H9 (cell line): ENCODE measurements around the gene ZNF618. TPM values are rescaled to one million over a fixed set of nuclear protein-coding genes. Genes with fewer than 3 reads are reported as not detected.

Source experiments
- DNase-seq: peaks from one replicate; pipeline ENCODE4 v3.0.0-alpha.2; 2017
- H2AFZ ChIP-seq: one replicate; pipeline ENCODE4 v1.6.1; 2013; ENCODE audit warnings: mild to moderate bottlenecking, low read length, control low read depth, moderate library complexity
- H2AK5ac ChIP-seq: 2 replicates; pipeline ENCODE4 v1.6.1; 2013; ENCODE audit warnings: low read length, control low read depth, mixed read lengths; ENCODE audit not compliant: insufficient read length
- H2BK120ac ChIP-seq: one replicate; pipeline ENCODE4 v1.6.1; 2013; ENCODE audit warnings: low read depth, mild to moderate bottlenecking, low read length, control low read depth, inconsistent platforms; ENCODE audit not compliant: poor library complexity, severe bottlenecking
- H2BK12ac ChIP-seq: 2 replicates; pipeline ENCODE4 v1.6.1; 2013; ENCODE audit warnings: low read length, control low read depth, mixed read lengths, low read depth; ENCODE audit not compliant: insufficient read length
- H2BK15ac ChIP-seq: 2 replicates; pipeline ENCODE4 v1.6.1; 2013; ENCODE audit warnings: low read depth, low read length, control low read depth
- H2BK20ac ChIP-seq: one replicate; pipeline ENCODE4 v1.6.1; 2013; ENCODE audit warnings: low read depth, mild to moderate bottlenecking, low read length, control low read depth, inconsistent platforms; ENCODE audit not compliant: poor library complexity, severe bottlenecking
- H2BK5ac ChIP-seq: 2 replicates; pipeline ENCODE4 v1.6.1; 2013; ENCODE audit warnings: low read length, control low read depth, mixed read lengths; ENCODE audit not compliant: insufficient read length
- H3K14ac ChIP-seq: 2 replicates; pipeline ENCODE4 v1.6.1; 2013; ENCODE audit warnings: low read length, control low read depth; ENCODE audit not compliant: insufficient read depth
- H3K18ac ChIP-seq: 2 replicates; pipeline ENCODE4 v1.6.1; 2013; ENCODE audit warnings: low read depth, mild to moderate bottlenecking, mixed read lengths, low read length, control low read depth; ENCODE audit not compliant: insufficient read length
- H3K23ac ChIP-seq: 2 replicates; pipeline ENCODE4 v1.6.1; 2013; ENCODE audit warnings: low read length, control low read depth, mixed read lengths, low read depth; ENCODE audit not compliant: insufficient read length
- H3K23me2 ChIP-seq: 2 replicates; pipeline ENCODE4 v1.6.1; 2013; ENCODE audit warnings: low read depth, mild to moderate bottlenecking, mixed read lengths, low read length, control low read depth; ENCODE audit not compliant: insufficient read length, poor library complexity, severe bottlenecking
- H3K27ac ChIP-seq: 2 replicates; pipeline ENCODE4 v1.5.1; 2013; ENCODE audit warnings: low read length, control low read depth, mixed read lengths, low read depth; ENCODE audit not compliant: insufficient read length
- H3K27me3 ChIP-seq: 2 replicates; pipeline ENCODE4 v1.6.1; 2013; ENCODE audit warnings: low read length, control low read depth, inconsistent platforms; ENCODE audit not compliant: insufficient read depth
- H3K4ac ChIP-seq: 2 replicates; pipeline ENCODE4 v1.6.1; 2013; ENCODE audit warnings: low read depth, mild to moderate bottlenecking, control low read depth, inconsistent platforms, low read length, moderate library complexity
- H3K4me1 ChIP-seq: 2 replicates; pipeline ENCODE4 v1.6.1; 2013; ENCODE audit warnings: low read length, control low read depth, inconsistent platforms; ENCODE audit not compliant: insufficient read depth
- H3K4me2 ChIP-seq: 2 replicates; pipeline ENCODE4 v1.6.1; 2013; ENCODE audit warnings: low read length, control low read depth, mixed read lengths; ENCODE audit not compliant: insufficient read length, insufficient read depth
- H3K56ac ChIP-seq: 2 replicates; pipeline ENCODE4 v1.6.1; 2013; ENCODE audit warnings: low read depth, mild to moderate bottlenecking, mixed read lengths, low read length, control low read depth; ENCODE audit not compliant: insufficient read length
- H3K79me1 ChIP-seq: 2 replicates; pipeline ENCODE4 v1.6.1; 2013; ENCODE audit warnings: low read depth, mild to moderate bottlenecking, moderate library complexity, low read length, control low read depth, inconsistent platforms; ENCODE audit not compliant: insufficient read depth, poor library complexity, severe bottlenecking
- H3K79me2 ChIP-seq: 2 replicates; pipeline ENCODE4 v1.6.1; 2013; ENCODE audit warnings: low read length, control low read depth, inconsistent platforms; ENCODE audit not compliant: insufficient read depth
- H3K9ac ChIP-seq: 2 replicates; pipeline ENCODE4 v1.6.1; 2013; ENCODE audit warnings: low read length, control low read depth, mixed read lengths; ENCODE audit not compliant: insufficient read length; ENCODE audit errors: extremely low read depth
- H3K9me3 ChIP-seq: one replicate; pipeline ENCODE4 v1.6.1; 2013; ENCODE audit warnings: low read depth, low read length, inconsistent platforms; ENCODE audit not compliant: control insufficient read depth
- H3T11ph ChIP-seq: one replicate; pipeline ENCODE4 v1.6.1; 2013; ENCODE audit warnings: mild to moderate bottlenecking, low read length, control low read depth, inconsistent platforms
- H4K20me1 ChIP-seq: one replicate; pipeline ENCODE4 v1.6.1; 2013; ENCODE audit not compliant: control insufficient read depth, insufficient read length, insufficient read depth
- H4K5ac ChIP-seq: 2 replicates; pipeline ENCODE4 v1.6.1; 2013; ENCODE audit warnings: low read depth, mild to moderate bottlenecking, mixed read lengths, low read length, control low read depth; ENCODE audit not compliant: insufficient read length
- H4K8ac ChIP-seq: replicated peaks from 2 replicates; pipeline ENCODE4 v1.6.1; 2013; ENCODE audit warnings: low read length, control low read depth, mixed read lengths, low read depth; ENCODE audit not compliant: insufficient read length
- H4K91ac ChIP-seq: 2 replicates; pipeline ENCODE4 v1.6.1; 2013; ENCODE audit warnings: low read depth, mild to moderate bottlenecking, moderate library complexity, mixed read lengths, low read length, control low read depth; ENCODE audit not compliant: insufficient read length
- H3K27ac Mint-ChIP-seq, 3 experiments: 2 replicates in 2 of 3; 3 replicates in 1 of 3; pipeline ENCODE4 v1.8.0; 2020 to 2021; ENCODE audit warnings: mixed read lengths in 3 of 3, mild to moderate bottlenecking in 1 of 3, moderate library complexity in 1 of 3
- H3K27me3 Mint-ChIP-seq: 2 replicates; pipeline ENCODE4 v1.8.0; 2021; ENCODE audit warnings: low read depth, mild to moderate bottlenecking, moderate library complexity, mixed read lengths
- H3K36me3 Mint-ChIP-seq, 3 experiments: 2 replicates in 2 of 3; 3 replicates in 1 of 3; pipeline ENCODE4 v1.8.0; 2020 to 2021; ENCODE audit warnings: low read depth in 3 of 3, mixed read lengths in 3 of 3; ENCODE audit not compliant: insufficient read depth in 1 of 3
- H3K4me1 Mint-ChIP-seq, 2 experiments: 2 replicates each; pipeline ENCODE4 v1.8.0; 2020; ENCODE audit warnings: mixed read lengths in 2 of 2
- H3K4me3 Mint-ChIP-seq, 2 experiments: 2 replicates in 1 of 2; 3 replicates in 1 of 2; pipeline ENCODE4 v1.8.0; 2020 to 2021; ENCODE audit warnings: mild to moderate bottlenecking in 2 of 2, mixed read lengths in 2 of 2, moderate library complexity in 1 of 2
- H3K9me3 Mint-ChIP-seq, 2 experiments: 2 replicates in 1 of 2; 3 replicates in 1 of 2; pipeline ENCODE4 v1.8.0; 2020; ENCODE audit warnings: mild to moderate bottlenecking in 2 of 2, mixed read lengths in 2 of 2, moderate library complexity in 1 of 2
- WGBS: extraction: QIAGEN DNeasy Blood & Tissue Kit; methylation state at CpG from one replicate; pipeline ENCODE4 v1.1.7; 2013; ENCODE audit warnings: missing lambda C conversion rate, low lambda C conversion rate, mixed read lengths; ENCODE audit not compliant: insufficient read length; ENCODE audit errors: extremely low coverage; 5-methylcytosine and 5-hydroxymethylcytosine counted together
- total RNA-seq: library from RNA; stranded (reverse); gene quantifications from 2 replicates; pipeline ENCODE4 v1.2.1, GENCODE V29; 2021
- TF ChIP-seq, protein P1 (sequence below): fragments of 200-600 bp; sonication (generic); conservative IDR thresholded peaks from 3 replicates; pipeline ENCODE4 v1.8.0; 2021; ENCODE audit warnings: antibody characterized with exemption, mild to moderate bottlenecking

Gene ZNF618
- total RNA-seq, 1 experiment from 2014 or later: 13.6 TPM

DNA sequence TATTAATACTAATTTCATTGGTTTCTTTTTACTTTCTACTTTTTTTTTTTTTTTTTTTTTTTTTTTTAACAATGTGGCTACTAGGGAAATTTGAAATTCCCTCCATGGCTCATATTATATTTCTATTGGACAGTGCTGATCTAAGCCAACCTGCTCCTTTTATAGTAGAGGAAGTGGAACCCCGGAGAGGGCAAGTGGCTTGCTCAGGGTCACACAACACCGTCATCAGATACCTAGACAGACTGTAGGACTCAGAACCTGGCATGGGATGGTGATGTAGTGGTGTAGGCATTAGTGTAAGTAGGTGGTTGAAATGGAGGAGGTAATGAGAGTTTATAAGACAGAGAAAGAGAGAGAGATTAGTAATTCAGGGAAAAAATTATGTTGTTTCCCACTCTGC lies 10.8 kb downstream of the ZNF618 start:
- H3K23ac ChIP-seq: no peak overlapping the region
- no peak overlapping the region for H4K8ac ChIP-seq
- H2BK12ac ChIP-seq: no peak overlapping the region
- peaks cover 46 to 48% of the 10 kb centered on the region in 2 experiments for H3K4me1 Mint-ChIP-seq
- H3K27ac Mint-ChIP-seq: peak overlapping the region in 1 of 3 experiments; percentile 56; a peak in 3 of 7 replicates
- H4K5ac ChIP-seq: no peak overlapping the region
- no peak overlapping the region for H3K4me2 ChIP-seq
- H3K9me3 Mint-ChIP-seq: peaks cover 7 to 14% of the 10 kb centered on the region in 2 experiments; a peak in 4 of 5 replicates
- H3K4me3 Mint-ChIP-seq: no peak overlapping the region
- H2BK120ac ChIP-seq: no peak overlapping the region
- H3K79me2 ChIP-seq: peaks cover 5% of the 10 kb centered on the region
- TF ChIP-seq, protein P1, sequence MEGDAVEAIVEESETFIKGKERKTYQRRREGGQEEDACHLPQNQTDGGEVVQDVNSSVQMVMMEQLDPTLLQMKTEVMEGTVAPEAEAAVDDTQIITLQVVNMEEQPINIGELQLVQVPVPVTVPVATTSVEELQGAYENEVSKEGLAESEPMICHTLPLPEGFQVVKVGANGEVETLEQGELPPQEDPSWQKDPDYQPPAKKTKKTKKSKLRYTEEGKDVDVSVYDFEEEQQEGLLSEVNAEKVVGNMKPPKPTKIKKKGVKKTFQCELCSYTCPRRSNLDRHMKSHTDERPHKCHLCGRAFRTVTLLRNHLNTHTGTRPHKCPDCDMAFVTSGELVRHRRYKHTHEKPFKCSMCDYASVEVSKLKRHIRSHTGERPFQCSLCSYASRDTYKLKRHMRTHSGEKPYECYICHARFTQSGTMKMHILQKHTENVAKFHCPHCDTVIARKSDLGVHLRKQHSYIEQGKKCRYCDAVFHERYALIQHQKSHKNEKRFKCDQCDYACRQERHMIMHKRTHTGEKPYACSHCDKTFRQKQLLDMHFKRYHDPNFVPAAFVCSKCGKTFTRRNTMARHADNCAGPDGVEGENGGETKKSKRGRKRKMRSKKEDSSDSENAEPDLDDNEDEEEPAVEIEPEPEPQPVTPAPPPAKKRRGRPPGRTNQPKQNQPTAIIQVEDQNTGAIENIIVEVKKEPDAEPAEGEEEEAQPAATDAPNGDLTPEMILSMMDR: no peak
- peaks cover 18% of the 10 kb centered on the region for H3K79me1 ChIP-seq
- H3K9ac ChIP-seq: no peak overlapping the region
- H3K4ac ChIP-seq: no peak overlapping the region
- H3K36me3 Mint-ChIP-seq: peaks cover 18 to 25% (median 19%) of the 10 kb centered on the region in 3 experiments
- H2BK15ac ChIP-seq: no peak overlapping the region
- no peak for DNase-seq
- H4K91ac ChIP-seq: no peak overlapping the region
- no peaks in the 10 kb centered on the region for H3K9me3 ChIP-seq
- peak overlapping the region; percentile 29; the same call in 1 of the 2 replicates for H3K14ac ChIP-seq
- H3K27me3 Mint-ChIP-seq: no peaks in the 10 kb centered on the region
- H3T11ph ChIP-seq: no peak overlapping the region
- H2AFZ ChIP-seq: no peak overlapping the region
- no peaks in the 10 kb centered on the region for H4K20me1 ChIP-seq
- H2BK20ac ChIP-seq: no peak overlapping the region
- H3K23me2 ChIP-seq: no peaks in the 10 kb centered on the region
- no peak overlapping the region for H3K18ac ChIP-seq
- H3K56ac ChIP-seq: no peak overlapping the region
- H3K27me3 ChIP-seq: no peaks in the 10 kb centered on the region
- H3K4me1 ChIP-seq: peaks cover 6% of the 10 kb centered on the region; the same call in 1 of the 2 replicates
- no peak overlapping the region for H2BK5ac ChIP-seq
- no peak overlapping the region for H3K27ac ChIP-seq
- no peak overlapping the region for H2AK5ac ChIP-seq
- no CpG with 5 or more reads among the region's 2 CpGs for WGBS
